CD14-positive monocyte (primary cell): ENCODE measurements around the gene TNS2. TPM values are rescaled to one million over a fixed set of nuclear protein-coding genes. Genes with fewer than 3 reads are reported as not detected.

ENCODE experiments used
- DNase-seq, 3 donors: peaks; one replicate each; pipeline ENCODE4 v3.0.0-alpha.2; 2011 to 2022
- H2AFZ ChIP-seq: 2 replicates; pipeline ENCODE4 v1.6.0; 2012; ENCODE audit warnings: mild to moderate bottlenecking, low read depth, low read length, inconsistent platforms; ENCODE audit not compliant: insufficient read depth, poor library complexity, severe bottlenecking
- H3K27ac ChIP-seq, 2 donors: 1 replicate in 1 of 2; 2 replicates in 1 of 2; pipeline ENCODE4 v1.5.1; 2012 to 2013; ENCODE audit warnings: low read length in 2 of 2, control low read depth in 1 of 2, inconsistent platforms in 1 of 2, low read depth in 1 of 2, mild to moderate bottlenecking in 1 of 2
- H3K27me3 ChIP-seq, 2 donors: one replicate each; pipeline versions ENCODE4 v1.6.0 to v1.6.1; 2011 to 2013; ENCODE audit warnings: low read length in 2 of 2; ENCODE audit not compliant: control insufficient read depth in 2 of 2, insufficient read depth in 2 of 2
- H3K36me3 ChIP-seq, 2 donors: replicated peaks in 1 of 2; 1 replicate in 1 of 2; 2 replicates in 1 of 2; pipeline versions ENCODE4 v1.5.1 to v1.6.1; 2012 to 2013; ENCODE audit warnings: low read length in 2 of 2, control low read depth in 1 of 2, inconsistent platforms in 1 of 2, mild to moderate bottlenecking in 1 of 2; ENCODE audit not compliant: insufficient read depth in 2 of 2, control insufficient read depth in 1 of 2
- H3K4me1 ChIP-seq, 2 donors: 1 replicate in 1 of 2; 2 replicates in 1 of 2; pipeline versions ENCODE4 v1.5.1 to v1.6.1; 2012 to 2013; ENCODE audit warnings: low read length in 2 of 2, control low read depth in 1 of 2, inconsistent platforms in 1 of 2, mild to moderate bottlenecking in 1 of 2, moderate library complexity in 1 of 2; ENCODE audit not compliant: insufficient read depth in 2 of 2, control insufficient read depth in 1 of 2
- H3K4me2 ChIP-seq: replicated peaks from 2 replicates; pipeline ENCODE3; 2012; ENCODE audit warnings: low read length, moderate library complexity, mild to moderate bottlenecking; ENCODE audit not compliant: poor library complexity, severe bottlenecking; ENCODE audit errors: extremely low read depth
- H3K4me3 ChIP-seq, 3 experiments: fragments of 200-600 bp in 1 of 3; sonication (generic) in 1 of 3; replicated peaks in 1 of 3; 1 replicate in 2 of 3; 2 replicates in 1 of 3; pipeline ENCODE4 v1.5.1; 2011 to 2013; ENCODE audit warnings: low read length in 3 of 3, mild to moderate bottlenecking in 3 of 3, control low read depth in 2 of 3, low read depth in 2 of 3, inconsistent platforms in 1 of 3, moderate library complexity in 1 of 3
- H3K79me2 ChIP-seq: 2 replicates; pipeline ENCODE4 v1.6.0; 2012; ENCODE audit warnings: mild to moderate bottlenecking, control low read depth, inconsistent platforms, low read length, moderate library complexity; ENCODE audit not compliant: insufficient read depth
- H3K9ac ChIP-seq: 2 replicates; pipeline ENCODE4 v1.6.0; 2017; ENCODE audit warnings: low read length, mild to moderate bottlenecking; ENCODE audit not compliant: insufficient read depth, poor library complexity, severe bottlenecking
- H3K9me3 ChIP-seq, 2 donors: replicated peaks in 1 of 2; 1 replicate in 1 of 2; 2 replicates in 1 of 2; pipeline versions ENCODE4 v1.5.1 to v1.6.1; 2012 to 2013; ENCODE audit warnings: low read length in 2 of 2, control low read depth in 1 of 2; ENCODE audit not compliant: control insufficient read depth in 1 of 2, insufficient read depth in 1 of 2
- H4K20me1 ChIP-seq: 2 replicates; pipeline ENCODE4 v1.6.0; 2012; ENCODE audit warnings: mild to moderate bottlenecking, low read length, control low read depth, moderate library complexity; ENCODE audit not compliant: insufficient read depth
- H3K27ac Mint-ChIP-seq, 7 donors: one replicate each; pipeline ENCODE4 v1.8.0; 2020; ENCODE audit warnings: mild to moderate bottlenecking in 7 of 7, mixed read lengths in 7 of 7, moderate library complexity in 6 of 7, inconsistent platforms in 2 of 7
- H3K27me3 Mint-ChIP-seq, 3 donors: one replicate each; pipeline ENCODE4 v1.8.0; 2021 to 2022; ENCODE audit warnings: low read depth in 3 of 3, mild to moderate bottlenecking in 3 of 3, mixed read lengths in 3 of 3, moderate library complexity in 3 of 3, inconsistent platforms in 1 of 3
- H3K36me3 Mint-ChIP-seq, 2 donors: one replicate each; pipeline ENCODE4 v1.8.0; 2020; ENCODE audit warnings: mixed read lengths in 2 of 2, inconsistent platforms in 1 of 2, mild to moderate bottlenecking in 1 of 2
- H3K4me1 Mint-ChIP-seq: one replicate; pipeline ENCODE4 v1.8.0; 2020; ENCODE audit warnings: mild to moderate bottlenecking, mixed read lengths
- H3K4me3 Mint-ChIP-seq, 2 donors: one replicate each; pipeline ENCODE4 v1.8.0; 2020; ENCODE audit warnings: mild to moderate bottlenecking in 2 of 2, mixed read lengths in 2 of 2, moderate library complexity in 1 of 2
- H3K9me3 Mint-ChIP-seq, 7 donors: one replicate each; pipeline ENCODE4 v1.8.0; 2020 to 2022; ENCODE audit warnings: mixed read lengths in 7 of 7, mild to moderate bottlenecking in 6 of 7, moderate library complexity in 6 of 7, inconsistent platforms in 2 of 7
- WGBS: methylation state at CpG from one replicate; pipeline ENCODE4 v1.1.5; 2013; ENCODE audit warnings: missing lambda C conversion rate; ENCODE audit not compliant: insufficient coverage; 5-methylcytosine and 5-hydroxymethylcytosine counted together
- intact Hi-C, 2 donors: fragments of 100-400 bp; cut with micrococcal nuclease; formaldehyde crosslinking; loops; one replicate each; pipeline versions ENCODE4 v1.15.0 to v1.15.1; 2023
- polyA plus RNA-seq, 3 donors: library from polyadenylated mRNA; depleted of rRNA in 1 of 3; unstranded in 2 of 3; stranded (reverse) in 1 of 3; fragments of 300-500 nt in 2 of 3; fragments of >200 nt in 1 of 3; fragmentation: Illumina TruSeq in 2 of 3; gene quantifications; 1 replicate in 2 of 3; 2 replicates in 1 of 3; pipeline ENCODE4 v1.2.3, GENCODE V29; 2012 to 2021
- TF ChIP-seq, protein P1 (sequence below): fragments of 200-600 bp; IDR thresholded peaks from one replicate; pipeline ENCODE4 v1.8.0; 2022; ENCODE audit warnings: antibody characterized with exemption, mild to moderate bottlenecking

The TNS2 gene
- polyA plus RNA-seq, 3 donors: 0.05 to 0.43 (median 0.36) TPM

DNA sequence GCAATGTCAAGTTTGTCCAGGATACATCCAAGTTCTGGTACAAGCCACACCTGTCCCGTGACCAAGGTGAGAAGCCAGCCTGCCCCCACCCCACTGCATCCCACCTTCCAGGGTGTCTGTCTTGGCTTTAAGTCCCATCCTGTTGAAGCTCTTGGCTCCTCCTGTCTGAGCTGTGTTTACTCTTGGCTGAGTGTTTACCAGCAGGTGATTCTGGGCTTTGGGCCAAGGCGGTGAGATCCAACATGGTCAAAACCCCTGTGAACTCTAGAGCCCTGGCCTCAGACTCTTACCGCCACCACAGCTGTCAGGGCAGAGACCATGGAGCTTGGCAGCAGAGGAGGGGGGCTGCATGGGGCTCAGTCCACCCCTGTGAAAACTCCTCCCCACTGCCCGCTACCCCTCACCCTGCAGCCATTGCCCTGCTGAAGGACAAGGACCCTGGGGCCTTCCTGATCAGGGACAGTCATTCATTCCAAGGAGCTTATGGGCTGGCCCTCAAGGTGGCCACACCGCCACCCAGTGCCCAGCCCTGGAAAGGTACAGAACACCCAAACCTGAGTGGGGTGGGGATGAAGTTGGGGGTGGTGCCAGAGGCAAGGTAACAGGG, 11.6 kb downstream of the TNS2 start:
- Histone ChIP-seq H3K36me3 (peaks cover 24 to 29% of the 10 kb centered on the region in 2 donors), H2AFZ (no peak overlapping the region), H3K27ac (no peak overlapping the region), H3K79me2 (no peaks in the 10 kb centered on the region), H3K27me3 (no peaks in the 10 kb centered on the region), H4K20me1 (peaks cover 16% of the 10 kb centered on the region), H3K9me3 (no peaks in the 10 kb centered on the region), H3K4me1 (peaks cover 4 to 6% of the 10 kb centered on the region in 2 donors), H3K9ac (no peak overlapping the region), H3K4me2 (no peak overlapping the region), H3K4me3 (no peak overlapping the region)
- TF ChIP-seq, protein P1, sequence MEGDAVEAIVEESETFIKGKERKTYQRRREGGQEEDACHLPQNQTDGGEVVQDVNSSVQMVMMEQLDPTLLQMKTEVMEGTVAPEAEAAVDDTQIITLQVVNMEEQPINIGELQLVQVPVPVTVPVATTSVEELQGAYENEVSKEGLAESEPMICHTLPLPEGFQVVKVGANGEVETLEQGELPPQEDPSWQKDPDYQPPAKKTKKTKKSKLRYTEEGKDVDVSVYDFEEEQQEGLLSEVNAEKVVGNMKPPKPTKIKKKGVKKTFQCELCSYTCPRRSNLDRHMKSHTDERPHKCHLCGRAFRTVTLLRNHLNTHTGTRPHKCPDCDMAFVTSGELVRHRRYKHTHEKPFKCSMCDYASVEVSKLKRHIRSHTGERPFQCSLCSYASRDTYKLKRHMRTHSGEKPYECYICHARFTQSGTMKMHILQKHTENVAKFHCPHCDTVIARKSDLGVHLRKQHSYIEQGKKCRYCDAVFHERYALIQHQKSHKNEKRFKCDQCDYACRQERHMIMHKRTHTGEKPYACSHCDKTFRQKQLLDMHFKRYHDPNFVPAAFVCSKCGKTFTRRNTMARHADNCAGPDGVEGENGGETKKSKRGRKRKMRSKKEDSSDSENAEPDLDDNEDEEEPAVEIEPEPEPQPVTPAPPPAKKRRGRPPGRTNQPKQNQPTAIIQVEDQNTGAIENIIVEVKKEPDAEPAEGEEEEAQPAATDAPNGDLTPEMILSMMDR: no peak
- peak overlapping the region in 1 of 7 donors; percentile 41 for H3K27ac Mint-ChIP-seq
- H3K4me3 Mint-ChIP-seq: no peak overlapping the region
- H3K4me1 Mint-ChIP-seq: peaks cover 8% of the 10 kb centered on the region
- DNase-seq: no peak
- H3K36me3 Mint-ChIP-seq: peaks cover 33 to 35% of the 10 kb centered on the region in 2 donors
- 93% methylated on average over 3 of the region's 5 CpGs for WGBS
- intact Hi-C loops: no loop called here
- H3K9me3 Mint-ChIP-seq: peaks cover 0 to 1% (median 0%) of the 10 kb centered on the region in 7 donors
- H3K27me3 Mint-ChIP-seq: peaks cover 0 to 10% (median 8%) of the 10 kb centered on the region in 3 donors

DNA sequence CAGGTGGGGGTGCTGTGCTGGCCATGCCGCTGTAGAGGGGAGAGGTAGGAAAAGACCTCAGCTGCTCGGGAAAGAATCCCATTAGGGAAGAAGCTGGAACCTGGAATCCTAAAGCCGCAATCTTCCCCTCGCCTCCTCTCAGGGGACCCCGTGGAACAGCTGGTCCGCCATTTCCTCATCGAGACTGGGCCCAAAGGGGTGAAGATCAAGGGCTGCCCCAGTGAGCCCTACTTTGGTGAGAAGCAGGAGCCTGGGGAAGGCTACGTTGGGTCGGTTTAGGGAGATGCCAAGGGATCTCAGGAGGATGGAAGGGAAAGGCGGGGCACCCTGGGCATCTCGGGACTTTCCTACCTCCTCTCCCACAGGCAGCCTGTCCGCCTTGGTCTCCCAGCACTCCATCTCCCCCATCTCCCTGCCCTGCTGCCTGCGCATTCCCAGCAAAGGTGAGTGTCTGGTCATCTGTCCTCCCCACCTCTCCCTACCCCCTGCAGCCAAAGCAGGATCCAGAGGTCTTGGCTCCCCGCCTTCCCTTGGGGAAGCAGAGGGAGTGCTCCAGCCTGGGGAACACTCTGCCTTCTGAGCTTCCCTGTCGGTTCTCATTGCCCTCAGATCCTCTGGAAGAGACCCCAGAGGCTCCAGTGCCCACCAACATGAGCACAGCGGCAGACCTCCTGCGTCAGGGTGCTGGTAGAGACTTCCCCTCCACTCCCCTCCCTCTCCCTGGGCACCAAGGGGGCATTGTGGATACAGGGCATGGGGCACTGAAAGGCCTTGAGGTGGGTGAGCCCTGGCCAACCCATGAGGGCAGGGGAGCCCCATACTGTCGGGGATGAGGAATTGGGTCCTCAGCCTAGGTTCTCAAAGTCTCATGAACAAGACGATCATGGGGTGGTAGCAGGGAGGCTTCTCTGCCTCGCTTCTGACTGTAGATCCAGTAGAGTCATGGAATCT, 12.4 kb downstream of the TNS2 start:
- TF ChIP-seq, protein P1: no peak
- H3K4me1 ChIP-seq: peaks cover 4 to 7% of the 10 kb centered on the region in 2 donors
- WGBS: 78% methylated on average over 11 of the region's 20 CpGs

More for the DNA sequence above, 12.4 kb downstream of the TNS2 start:
- Histone ChIP-seq H3K27me3 (no peaks in the 10 kb centered on the region), H3K4me2 (no peak overlapping the region), H3K4me3 (no peak overlapping the region), H3K79me2 (no peaks in the 10 kb centered on the region), H3K9ac (no peak overlapping the region), H3K36me3 (peaks cover 24 to 35% of the 10 kb centered on the region in 2 donors), H3K9me3 (no peaks in the 10 kb centered on the region), H4K20me1 (peaks cover 16% of the 10 kb centered on the region), H3K27ac (no peak overlapping the region), H2AFZ (no peak overlapping the region)
- Mint-ChIP-seq H3K27ac (no peak overlapping the region), H3K9me3 (peaks cover 0 to 1% (median 0%) of the 10 kb centered on the region in 7 donors), H3K4me1 (peaks cover 9% of the 10 kb centered on the region), H3K4me3 (no peak overlapping the region), H3K27me3 (peaks cover 0 to 10% (median 6%) of the 10 kb centered on the region in 3 donors), H3K36me3 (peaks cover 38 to 43% of the 10 kb centered on the region in 2 donors)
- no peak for DNase-seq
- intact Hi-C loops: no loop called here
